ENCODE data around the gene TMEM87A. TPM values are rescaled to one million over a fixed set of nuclear protein-coding genes. Genes with fewer than 3 reads are reported as not detected.

Gene TMEM87A
- total RNA-seq, 1 donor from 2014 or later: 44.8 TPM

GRCh38 chr15:42184296-42184695 lies 88.9 kb downstream of the TMEM87A start:
- Mint-ChIP-seq H3K4me3 (ENCODE audit: unreplicated experiment) (no peak overlapping the region), H3K27ac (ENCODE audit: unreplicated experiment) (no peak overlapping the region), H3K36me3 (ENCODE audit: unreplicated experiment) (peaks cover 67% of the 10 kb centered on the region), H3K9me3 (ENCODE audit: unreplicated experiment) (no peaks in the 10 kb centered on the region), H3K27me3 (ENCODE audit: unreplicated experiment) (no peaks in the 10 kb centered on the region), H3K4me1 (ENCODE audit: unreplicated experiment) (no peaks in the 10 kb centered on the region)
- DNase-seq (ENCODE audit: extremely low spot score, unreplicated experiment): no peak
- TF ChIP-seq CTCF (IDR thresholded peaks at IDR 0.05): no peak

GRCh38 chr15:42182961-42183360 lies 90.3 kb downstream of the TMEM87A start:
- DNase-seq (ENCODE audit: extremely low spot score, unreplicated experiment): no peak
- H3K27me3 Mint-ChIP-seq (ENCODE audit: unreplicated experiment): no peaks in the 10 kb centered on the region
- H3K4me1 Mint-ChIP-seq (ENCODE audit: unreplicated experiment): no peaks in the 10 kb centered on the region
- H3K4me3 Mint-ChIP-seq (ENCODE audit: unreplicated experiment): no peak overlapping the region
- H3K36me3 Mint-ChIP-seq (ENCODE audit: unreplicated experiment): peaks cover 64% of the 10 kb centered on the region
- no peak overlapping the region for H3K27ac Mint-ChIP-seq (ENCODE audit: unreplicated experiment)
- TF ChIP-seq CTCF (IDR thresholded peaks at IDR 0.05): no peak
- H3K9me3 Mint-ChIP-seq (ENCODE audit: unreplicated experiment): no peaks in the 10 kb centered on the region

- peaks cover 61% of the 10 kb centered on the region for H3K36me3 Mint-ChIP-seq (ENCODE audit: unreplicated experiment)
- no peak for TF ChIP-seq CTCF (IDR thresholded peaks at IDR 0.05)
Observed at GRCh38 chr15:42182328-42182886, 90.8 kb downstream of the TMEM87A start.

GRCh38 chr15:42178056-42178455 lies 95.2 kb downstream of the TMEM87A start:
- Mint-ChIP-seq H3K9me3 (ENCODE audit: unreplicated experiment) (no peaks in the 10 kb centered on the region), H3K27me3 (ENCODE audit: unreplicated experiment) (no peaks in the 10 kb centered on the region), H3K27ac (ENCODE audit: unreplicated experiment) (no peak overlapping the region), H3K4me3 (ENCODE audit: unreplicated experiment) (no peak overlapping the region), H3K4me1 (ENCODE audit: unreplicated experiment) (no peaks in the 10 kb centered on the region), H3K36me3 (ENCODE audit: unreplicated experiment) (peaks cover 53% of the 10 kb centered on the region)
- no peak for TF ChIP-seq CTCF (IDR thresholded peaks at IDR 0.05)
- no peak for DNase-seq (ENCODE audit: extremely low spot score, unreplicated experiment)

More at GRCh38 chr15:42182328-42182886, 90.8 kb downstream of the TMEM87A start:
- no peaks in the 10 kb centered on the region for H3K27me3 Mint-ChIP-seq (ENCODE audit: unreplicated experiment)
- H3K4me3 Mint-ChIP-seq (ENCODE audit: unreplicated experiment): no peak overlapping the region
- no peaks in the 10 kb centered on the region for H3K9me3 Mint-ChIP-seq (ENCODE audit: unreplicated experiment)
- H3K4me1 Mint-ChIP-seq (ENCODE audit: unreplicated experiment): no peaks in the 10 kb centered on the region
- no peak for DNase-seq (ENCODE audit: extremely low spot score, unreplicated experiment)
- H3K27ac Mint-ChIP-seq (ENCODE audit: unreplicated experiment): no peak overlapping the region

- Mint-ChIP-seq H3K36me3 (ENCODE audit: unreplicated experiment) (peaks cover 59% of the 10 kb centered on the region), H3K9me3 (ENCODE audit: unreplicated experiment) (no peaks in the 10 kb centered on the region), H3K27ac (ENCODE audit: unreplicated experiment) (no peak overlapping the region), H3K4me1 (ENCODE audit: unreplicated experiment) (no peaks in the 10 kb centered on the region), H3K27me3 (ENCODE audit: unreplicated experiment) (no peaks in the 10 kb centered on the region), H3K4me3 (ENCODE audit: unreplicated experiment) (no peak overlapping the region)
- TF ChIP-seq CTCF (IDR thresholded peaks at IDR 0.05): no peak
- no peak for DNase-seq (ENCODE audit: extremely low spot score, unreplicated experiment)
Observed at GRCh38 chr15:42175671-42176070, 97.6 kb downstream of the TMEM87A start.
